Measurements from ENCODE around the gene CPVL.

Gene CPVL

GRCh38 chr7:28973591-28973990 is 172.7 kb downstream of the CPVL start:
- no peak for DNase-seq (ENCODE audit: low spot score)

GRCh38 chr7:28964056-28964455 is 182.3 kb downstream of the CPVL start:
- DNase-seq (ENCODE audit: low spot score), result no peak

GRCh38 chr7:28961972-28962371 is 184.4 kb downstream of the CPVL start:
- no peak for DNase-seq (ENCODE audit: low spot score)

GRCh38 chr7:28960071-28960840 is 186.1 kb downstream of the CPVL start:
- no peak for DNase-seq (ENCODE audit: low spot score)

- DNase-seq (ENCODE audit: low spot score), result no peak
These were observed 187.4 kb downstream of the CPVL start for GRCh38 chr7:28958980-28959347.

- DNase-seq (ENCODE audit: low spot score), result peak; percentile 46
These were observed 187.9 kb downstream of the CPVL start, which contains the start of gene TRIL for GRCh38 chr7:28958235-28958979. Gene TRIL (minus strand): TSS chr7:28958330. CDS start chr7:28958046, 284 bp downstream.

- DNase-seq (ENCODE audit: low spot score), result no peak
These were observed 188.5 kb downstream of the CPVL start for GRCh38 chr7:28957751-28958234.

- DNase-seq (ENCODE audit: low spot score), result no peak
These were observed 189.1 kb downstream of the CPVL start for GRCh38 chr7:28957064-28957750.

GRCh38 chr7:28956608-28957063 is 189.7 kb downstream of the CPVL start:
- DNase-seq (ENCODE audit: low spot score), result no peak

- DNase-seq (ENCODE audit: low spot score), result no peak
These were observed 190.4 kb downstream of the CPVL start for GRCh38 chr7:28955718-28956607.

GRCh38 chr7:28955356-28955717 is 191.0 kb downstream of the CPVL start:
- no peak for DNase-seq (ENCODE audit: low spot score)

GRCh38 chr7:28954946-28955345 is 191.4 kb downstream of the CPVL start:
- peak; percentile 37 for DNase-seq (ENCODE audit: low spot score)

- DNase-seq (ENCODE audit: low spot score), result no peak
These were observed 191.9 kb downstream of the CPVL start for GRCh38 chr7:28954471-28954870.

- DNase-seq (ENCODE audit: low spot score), result no peak
These were observed 192.7 kb downstream of the CPVL start for GRCh38 chr7:28953633-28954032.

Data from pons (tissue), 1 donor.